ENCODE measurements around the gene ARHGEF18.

Gene ARHGEF18

GRCh38 chr19:7386308-7386707 lies 37.6 kb downstream of the ARHGEF18 start:
- no peak for DNase-seq (ENCODE audit: low spot score)

- no peak for DNase-seq (ENCODE audit: low spot score)
These were observed 38.0 kb downstream of the ARHGEF18 start for GRCh38 chr19:7386769-7387168.

- peak; percentile 80 for DNase-seq (ENCODE audit: low spot score)
These were observed 42.5 kb downstream of the ARHGEF18 start for GRCh38 chr19:7391218-7391670.

- DNase-seq (ENCODE audit: low spot score), result no peak
These were observed 44.7 kb downstream of the ARHGEF18 start for GRCh38 chr19:7393459-7393858.

GRCh38 chr19:7393939-7394730 lies 45.4 kb downstream of the ARHGEF18 start:
- no peak for DNase-seq (ENCODE audit: low spot score)

GRCh38 chr19:7394731-7395359 lies 46.1 kb downstream of the ARHGEF18 start:
- peak; percentile 81 for DNase-seq (ENCODE audit: low spot score)

GRCh38 chr19:7395360-7396066 lies 46.8 kb downstream of the ARHGEF18 start:
- DNase-seq (ENCODE audit: low spot score), result no peak

- peak; percentile 87 for DNase-seq (ENCODE audit: low spot score)
These were observed 49.0 kb downstream of the ARHGEF18 start for GRCh38 chr19:7397687-7398086.
